Kidney epithelial cell (primary cell): ENCODE results near the gene TMEM225B. TPM values are rescaled to one million over a fixed set of nuclear protein-coding genes. Genes with fewer than 3 reads are reported as not detected.

Experiments
- DNase-seq: peaks from one replicate; pipeline ENCODE4 v3.0.0-alpha.2; 2010; ENCODE audit warnings: low read depth
- H3K27me3 ChIP-seq: 2 replicates; pipeline ENCODE4 v1.6.0; 2011; ENCODE audit warnings: low read length; ENCODE audit not compliant: control insufficient read depth, insufficient read depth
- H3K36me3 ChIP-seq: 2 replicates; pipeline ENCODE4 v1.5.1; 2011; ENCODE audit warnings: low read length; ENCODE audit not compliant: control insufficient read depth, insufficient read depth
- H3K4me3 ChIP-seq: 2 replicates; pipeline ENCODE4 v1.5.1; 2011; ENCODE audit warnings: low read depth, mild to moderate bottlenecking, control low read depth, low read length
- CTCF ChIP-seq: IDR thresholded peaks from 2 replicates; pipeline ENCODE4 v1.5.1; 2011; ENCODE audit warnings: mild to moderate bottlenecking, moderate library complexity, low read length, control low read depth, inconsistent platforms; ENCODE audit not compliant: insufficient read depth, poor library complexity, severe bottlenecking
- total RNA-seq: library from RNA; depleted of rRNA; stranded (reverse); fragments of >200 nt; gene quantifications from 2 replicates; pipeline ENCODE4 v1.2.3, GENCODE V29; 2015

TMEM225B gene
- total RNA-seq, 1 donor from 2014 or later, result not detected

- no peak for TF ChIP-seq CTCF
- DNase-seq, result no peak
- no peaks in the 10 kb centered on the region for H3K36me3 ChIP-seq
- H3K4me3 ChIP-seq, result no peak overlapping the region
- H3K27me3 ChIP-seq, result no peaks in the 10 kb centered on the region
Measured at GRCh38 chr7:99642027-99642426, 44.0 kb downstream of the TMEM225B start.

- Histone ChIP-seq H3K36me3 (no peaks in the 10 kb centered on the region), H3K4me3 (no peak overlapping the region), H3K27me3 (no peaks in the 10 kb centered on the region)
- no peak for DNase-seq
- no peak for TF ChIP-seq CTCF
Measured at GRCh38 chr7:99643464-99643863, 45.4 kb downstream of the TMEM225B start.

GRCh38 chr7:99644431-99644830, 46.4 kb downstream of the TMEM225B start:
- Histone ChIP-seq H3K4me3 (no peak overlapping the region), H3K27me3 (no peaks in the 10 kb centered on the region), H3K36me3 (no peaks in the 10 kb centered on the region)
- no peak for DNase-seq
- TF ChIP-seq CTCF, result no peak

GRCh38 chr7:99645590-99645989, 47.5 kb downstream of the TMEM225B start:
- no peaks in the 10 kb centered on the region for H3K36me3 ChIP-seq
- H3K27me3 ChIP-seq, result no peaks in the 10 kb centered on the region
- DNase-seq, result no peak
- no peak overlapping the region for H3K4me3 ChIP-seq
- TF ChIP-seq CTCF, result no peak

GRCh38 chr7:99648843-99649242, 50.8 kb downstream of the TMEM225B start:
- no peak overlapping the region for H3K4me3 ChIP-seq
- no peak for TF ChIP-seq CTCF
- H3K36me3 ChIP-seq, result no peaks in the 10 kb centered on the region
- H3K27me3 ChIP-seq, result no peaks in the 10 kb centered on the region
- DNase-seq, result no peak

- no peak for DNase-seq
- no peak for TF ChIP-seq CTCF
- H3K36me3 ChIP-seq, result no peaks in the 10 kb centered on the region
- H3K27me3 ChIP-seq, result no peaks in the 10 kb centered on the region
- H3K4me3 ChIP-seq, result no peak overlapping the region
Measured at GRCh38 chr7:99651290-99651689, 53.2 kb downstream of the TMEM225B start.
